Choroid plexus epithelial cell (primary cell): ENCODE results near the gene SLC6A11.

Source experiments
- DNase-seq: peaks from one replicate; pipeline ENCODE4 v3.0.0-alpha.2; 2010; ENCODE audit warnings: low read depth
- H3K4me3 ChIP-seq: 2 replicates; pipeline ENCODE4 v1.5.1; 2011; ENCODE audit warnings: low read depth, mild to moderate bottlenecking, control low read depth, low read length, moderate library complexity
- CTCF ChIP-seq: conservative IDR thresholded peaks from 2 replicates; pipeline ENCODE4 v1.5.1; 2011; ENCODE audit warnings: low read depth, mild to moderate bottlenecking, control low read depth, inconsistent platforms, low read length, moderate library complexity

Gene SLC6A11

GRCh38 chr3:10974131-10974530, 158.1 kb downstream of the SLC6A11 start:
- no peak for DNase-seq
- no peak for TF ChIP-seq CTCF
- no peak overlapping the region for H3K4me3 ChIP-seq

GRCh38 chr3:10974746-10975375, 158.8 kb downstream of the SLC6A11 start:
- DNase-seq, result no peak
- no peak overlapping the region for H3K4me3 ChIP-seq
- no peak for TF ChIP-seq CTCF

- no peak overlapping the region for H3K4me3 ChIP-seq
- DNase-seq, result no peak
- no peak for TF ChIP-seq CTCF
Measured at GRCh38 chr3:10975695-10976234, 159.7 kb downstream of the SLC6A11 start.

- TF ChIP-seq CTCF, result no peak
- H3K4me3 ChIP-seq, result no peak overlapping the region
- DNase-seq, result no peak
Measured at GRCh38 chr3:10976770-10977169, 160.7 kb downstream of the SLC6A11 start.

- peak; percentile 83 for DNase-seq
- no peak overlapping the region for H3K4me3 ChIP-seq
- TF ChIP-seq CTCF, result no peak
Measured at GRCh38 chr3:10977892-10978510, 162.0 kb downstream of the SLC6A11 start.

GRCh38 chr3:10978956-10979355, 162.9 kb downstream of the SLC6A11 start:
- TF ChIP-seq CTCF, result no peak
- DNase-seq, result no peak
- no peak overlapping the region for H3K4me3 ChIP-seq

GRCh38 chr3:10980312-10980711, 164.3 kb downstream of the SLC6A11 start:
- TF ChIP-seq CTCF, result no peak
- no peak overlapping the region for H3K4me3 ChIP-seq
- DNase-seq, result no peak
